Renal pelvis (tissue), 4 donors: ENCODE results near the gene GALNT7. TPM values are rescaled to one million over a fixed set of nuclear protein-coding genes. Genes with fewer than 3 reads are reported as not detected.
A peak's percentile ranks its signal among the peaks of the same experiment; 100 is the strongest.
"Not testable (repeated sequence)": the region's sequence is repeated elsewhere in the genome, so short reads cannot be mapped to it uniquely, and the experiment has no call there.

Source experiments
- DNase-seq: peaks from one replicate; pipeline ENCODE4 v3.0.0-alpha.2; 2013
- polyA plus RNA-seq, 3 donors: library from polyadenylated mRNA; unstranded; fragments of 120-200 nt; gene quantifications; one replicate each; pipeline ENCODE4 v1.2.1, GENCODE V29; 2013; ENCODE audit not compliant: insufficient read length in 3 of 3

Gene GALNT7
- polyA plus RNA-seq, 3 donors, result 30.8 to 40.0 (median 37.9) TPM

- no peak for DNase-seq
Observed at GRCh38 chr4:173153445-173153844, 15.2 kb upstream of the GALNT7 start.

DNA sequence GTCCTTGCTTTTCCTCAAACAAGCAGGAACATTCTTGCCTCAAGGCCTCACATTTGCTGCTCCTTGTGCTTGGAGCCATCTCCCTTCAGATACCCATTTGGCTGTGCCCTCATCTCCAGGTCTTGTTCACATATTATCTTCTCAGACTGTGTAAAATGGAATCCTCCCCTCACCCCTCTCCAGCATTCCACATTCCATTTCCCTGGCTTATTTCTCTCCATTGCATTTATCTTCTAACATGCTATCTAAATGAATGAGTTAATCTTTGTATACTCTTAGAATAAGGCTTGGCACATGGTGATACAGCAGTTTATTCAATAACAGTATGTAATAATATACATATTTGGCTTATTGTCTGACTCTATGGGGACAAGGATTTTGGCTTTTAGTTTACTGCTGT lies 8.8 kb upstream of the GALNT7 start:
- no peak for DNase-seq

DNA sequence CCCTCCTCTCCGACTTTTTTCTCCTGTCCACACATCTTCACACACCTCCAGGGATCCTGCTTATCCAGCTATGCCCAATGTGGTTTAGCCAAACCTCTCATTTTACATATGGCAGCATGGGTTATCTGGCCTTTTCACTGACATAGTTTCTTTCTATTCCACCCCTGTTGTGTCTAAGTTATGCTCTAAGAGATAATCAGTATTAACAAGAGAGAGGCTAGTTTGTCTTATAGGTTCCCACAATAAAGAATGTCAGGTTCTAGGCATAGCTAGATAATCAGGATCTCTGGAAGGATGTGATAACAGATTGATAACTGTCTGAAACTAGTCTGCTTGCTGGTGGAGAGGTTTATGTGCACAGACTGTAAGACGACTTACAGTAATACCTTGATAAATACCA lies 7.7 kb upstream of the GALNT7 start:
- DNase-seq, result no peak

DNA sequence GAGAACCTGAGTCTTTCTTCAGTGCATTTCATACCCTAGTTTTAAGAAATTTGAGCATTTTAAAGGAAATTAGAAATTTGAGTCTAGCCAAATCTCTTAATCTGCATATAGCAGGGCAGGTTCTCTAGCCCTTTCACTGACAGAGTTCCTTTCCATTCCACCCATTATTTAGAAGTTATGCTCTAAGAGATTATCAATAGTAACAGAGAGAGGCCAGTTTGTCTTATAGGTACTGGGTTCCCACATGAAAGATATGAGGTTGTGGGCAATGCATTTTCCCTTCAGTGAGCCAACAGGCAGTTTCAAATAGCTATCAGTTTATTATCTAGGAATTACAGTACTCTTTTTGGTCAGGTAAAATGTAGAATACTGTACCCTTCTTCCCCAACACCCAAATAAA lies 7.3 kb upstream of the GALNT7 start:
- no peak for DNase-seq

DNA sequence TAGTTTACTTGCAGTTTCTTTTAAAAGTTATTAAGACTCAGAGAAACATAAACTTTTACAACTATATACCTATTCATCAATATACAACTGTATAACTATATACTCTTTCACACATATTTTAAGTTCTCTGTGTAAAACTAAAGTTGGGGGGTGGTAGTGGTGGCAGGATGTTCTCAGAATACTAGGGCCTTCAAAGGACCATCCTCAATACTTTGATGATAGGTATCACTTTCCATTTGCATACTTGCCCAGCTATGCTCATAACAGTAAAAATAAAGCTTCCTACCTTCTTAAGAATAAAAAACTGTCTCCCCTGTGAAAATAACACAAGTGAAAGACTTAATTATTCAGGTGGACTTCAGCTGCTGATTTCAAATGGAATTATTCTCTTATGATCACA lies 2.9 kb upstream of the GALNT7 start:
- DNase-seq, result no peak

DNA sequence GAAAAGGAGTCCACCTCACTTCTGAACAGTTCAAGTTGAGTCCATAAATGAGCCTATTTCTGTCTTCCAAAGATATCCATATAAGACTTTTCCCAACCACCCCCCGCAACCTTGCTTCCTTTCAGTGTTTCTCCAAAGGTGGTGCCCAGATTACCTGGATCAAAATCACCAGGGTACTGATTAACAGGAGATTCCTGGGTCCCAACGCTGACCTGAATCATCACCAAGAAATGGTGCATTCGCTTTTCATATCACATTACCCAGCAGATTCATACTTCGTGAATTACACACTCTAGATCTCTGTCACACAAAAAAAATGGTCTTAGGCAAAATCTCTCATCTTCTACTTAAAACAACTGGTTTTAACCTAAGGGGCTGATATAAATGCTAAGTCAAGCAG lies 2.1 kb upstream of the GALNT7 start:
- no peak for DNase-seq

DNA sequence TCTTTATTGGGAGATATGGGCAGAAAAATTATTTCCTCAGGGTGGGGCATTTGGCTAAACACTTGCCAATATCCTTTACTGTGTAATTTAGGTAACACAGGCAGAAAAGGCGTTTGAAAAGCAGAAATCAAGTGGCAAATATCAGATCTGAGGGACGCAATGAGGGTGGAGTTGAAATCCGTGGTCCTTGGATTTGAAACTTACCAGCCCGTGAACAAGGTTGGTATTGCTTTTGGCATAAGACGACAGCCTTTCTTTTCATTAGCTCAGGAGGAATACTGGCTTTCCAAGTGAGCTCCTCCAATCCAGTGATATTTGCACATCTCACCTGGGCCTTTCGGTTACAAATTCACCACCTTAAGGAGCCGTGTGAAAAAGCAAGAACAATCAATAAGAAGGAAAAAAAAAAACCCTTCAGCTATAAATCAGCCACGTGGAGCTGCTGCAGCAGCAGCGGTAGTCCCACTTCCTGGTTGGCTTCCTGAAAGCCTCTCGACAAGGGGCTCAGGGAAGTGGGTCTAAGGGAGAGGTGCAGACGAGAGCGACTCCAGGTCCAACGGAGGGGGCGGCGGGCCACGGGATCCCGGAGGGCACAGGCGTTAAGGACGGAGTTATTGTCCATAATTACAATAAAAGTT lies 734 bp upstream of the GALNT7 start:
- peak; percentile 50 for DNase-seq

- DNase-seq, result no peak
Observed at GRCh38 chr4:173169178-173169427, 492 bp downstream of the GALNT7 start.

DNA sequence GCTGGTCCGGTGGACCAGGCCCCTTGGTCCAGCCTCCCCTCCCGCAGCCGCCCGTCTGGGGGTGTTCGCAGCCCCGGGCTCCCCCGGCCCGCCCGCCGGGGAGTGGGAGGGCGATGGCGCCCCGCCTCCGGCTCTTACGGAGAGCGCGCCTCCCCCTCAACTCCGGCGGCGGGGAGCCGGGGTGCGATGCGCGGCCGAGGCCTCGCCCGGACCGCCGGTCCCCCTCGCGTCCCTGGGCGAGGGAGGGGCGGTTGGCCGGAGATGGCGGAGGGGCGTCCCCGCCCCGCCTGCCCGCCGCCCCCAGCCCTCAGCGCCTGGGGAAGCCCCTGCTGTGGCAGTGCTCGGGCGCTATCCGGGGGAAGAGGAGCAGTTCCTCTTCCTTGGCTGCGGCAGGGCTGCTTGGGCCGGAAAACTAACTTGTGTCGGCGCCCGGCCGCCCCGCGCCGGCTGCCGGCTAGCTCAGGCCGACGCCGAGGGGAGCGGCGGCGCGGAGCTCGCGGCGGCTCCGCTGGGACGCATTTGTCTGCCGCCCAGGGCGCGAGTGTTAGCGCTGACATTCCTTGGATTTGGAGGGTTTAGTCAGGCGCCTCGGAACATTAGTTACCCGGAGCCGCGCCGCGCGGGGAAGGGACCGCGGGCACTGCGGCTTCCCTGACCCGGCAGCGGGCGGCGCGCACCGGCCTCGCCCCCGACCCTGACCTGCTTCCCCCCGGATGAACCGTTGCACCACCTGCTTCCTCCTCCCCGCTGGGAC lies 994 bp downstream of the GALNT7 start:
- DNase-seq, result peak; percentile 72

- no peak for DNase-seq
Observed at GRCh38 chr4:173170182-173170778, 1.7 kb downstream of the GALNT7 start.

DNA sequence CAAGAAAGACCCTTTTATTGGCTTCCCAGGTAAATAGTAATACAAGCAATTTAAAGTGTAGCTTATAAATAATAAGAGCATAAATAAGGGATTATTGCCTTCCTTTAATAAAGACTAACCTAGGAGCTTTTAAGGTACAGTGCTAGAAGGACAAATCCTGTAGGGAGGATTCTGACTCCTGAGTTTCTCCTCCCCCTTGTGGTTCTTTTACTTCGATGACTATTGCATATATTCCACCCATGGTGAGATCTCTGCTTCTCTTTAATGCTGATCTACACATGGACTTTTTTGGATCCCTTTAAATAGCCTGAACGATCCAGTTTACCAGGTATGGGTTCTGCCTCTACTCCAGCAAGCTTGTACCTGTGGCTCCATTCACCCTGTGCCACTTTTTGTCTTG lies 2.5 kb downstream of the GALNT7 start:
- DNase-seq, result peak; percentile 10

GRCh38 chr4:173171987-173172386 lies 3.4 kb downstream of the GALNT7 start:
- DNase-seq, result no peak

DNA sequence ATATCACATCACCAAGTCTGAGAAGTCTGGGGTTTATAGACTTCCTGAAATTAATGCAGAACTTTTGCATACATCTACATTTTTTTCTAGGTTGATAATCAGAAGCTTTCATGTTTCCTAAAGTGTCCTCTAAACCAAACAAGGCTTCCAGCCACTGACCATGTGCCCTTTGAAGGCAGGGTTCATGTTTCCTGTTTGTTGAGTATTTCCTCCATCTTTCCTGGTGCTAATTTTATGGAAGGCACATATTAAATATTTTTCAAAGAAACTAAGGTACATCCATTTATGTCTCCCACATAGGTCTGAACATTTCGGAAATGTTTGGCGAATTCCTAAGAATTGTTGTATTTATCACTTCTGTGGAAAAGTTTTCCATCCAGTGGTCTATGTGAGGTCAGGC lies 5.6 kb downstream of the GALNT7 start:
- DNase-seq, result no peak

DNA sequence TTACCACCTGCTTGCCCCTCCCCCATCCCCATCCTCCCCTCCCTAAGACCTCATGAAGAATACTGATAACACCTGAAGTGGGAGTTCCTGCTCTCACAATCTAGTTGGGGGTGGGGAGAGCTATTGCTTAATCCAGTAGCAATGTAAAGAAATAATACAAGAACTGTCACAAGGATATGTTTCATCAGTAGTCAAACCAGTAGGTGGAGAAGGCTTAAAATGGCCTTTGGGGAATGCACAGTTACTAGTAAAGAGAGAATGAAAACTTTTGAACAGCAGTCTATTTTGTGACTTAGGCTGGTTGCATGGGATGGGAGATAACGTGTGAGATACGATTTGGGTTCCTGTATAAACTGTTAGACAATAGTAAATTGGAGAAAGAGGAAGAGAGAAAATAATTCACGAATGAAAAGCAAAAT lies 6.0 kb downstream of the GALNT7 start:
- no peak for DNase-seq

DNA sequence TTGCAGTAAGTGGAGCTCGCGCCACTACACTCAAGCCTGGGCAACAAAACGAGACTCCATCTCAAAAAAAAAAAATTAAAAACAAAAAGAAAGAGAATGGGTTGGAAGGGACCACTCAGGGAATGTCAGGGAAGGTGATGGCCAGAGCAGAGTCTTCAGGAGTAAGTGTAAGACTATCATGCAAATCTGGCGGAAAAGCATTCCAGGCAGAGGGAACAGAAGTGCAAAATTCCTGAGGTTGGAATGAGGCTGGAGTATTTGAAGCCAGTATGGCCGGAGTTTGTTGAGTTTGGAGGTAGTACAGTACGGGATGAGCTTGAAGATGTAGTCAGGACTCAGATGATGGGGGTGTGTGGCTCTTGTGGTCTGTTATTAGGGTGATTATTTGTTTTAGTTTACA lies 7.4 kb downstream of the GALNT7 start:
- DNase-seq, result no peak

DNA sequence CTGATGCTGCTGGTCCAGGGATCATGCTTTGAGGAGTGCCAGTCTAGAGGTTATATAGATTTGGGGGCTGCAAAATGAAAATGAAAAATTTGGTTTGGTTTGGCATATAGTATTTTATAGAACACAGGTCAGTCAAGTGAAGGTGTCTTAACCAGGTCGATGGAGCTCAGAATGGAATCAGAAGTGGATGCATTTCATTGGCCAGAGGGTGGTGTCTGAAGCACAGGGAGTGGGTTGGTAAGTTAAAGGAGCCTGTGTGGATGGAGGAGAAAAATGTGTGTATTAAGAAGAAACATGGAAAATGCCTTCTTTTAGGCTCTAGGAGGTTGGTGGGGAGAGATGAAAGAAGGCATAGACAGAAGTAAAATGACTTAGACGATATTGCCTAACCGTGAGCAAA lies 8.6 kb downstream of the GALNT7 start:
- DNase-seq, result no peak

DNA sequence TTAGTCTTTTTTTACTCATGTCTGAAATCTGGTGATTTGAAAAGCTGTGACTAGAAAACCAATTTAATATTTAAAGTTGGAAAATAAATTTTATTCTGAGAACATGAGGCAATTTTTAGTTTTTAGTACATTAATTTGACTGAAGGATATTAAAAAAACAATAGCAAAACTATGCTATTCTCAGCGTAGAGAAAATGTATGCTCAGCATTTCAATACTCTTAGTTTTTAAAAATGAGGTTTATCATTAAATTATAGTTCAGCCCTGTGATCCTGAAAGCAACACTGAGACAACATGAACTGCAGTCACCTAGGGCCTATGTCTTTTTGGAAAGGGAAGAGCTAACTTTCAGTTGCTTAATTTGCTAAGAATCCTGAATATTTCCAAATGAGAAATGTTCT lies 9.5 kb downstream of the GALNT7 start:
- no peak for DNase-seq

DNA sequence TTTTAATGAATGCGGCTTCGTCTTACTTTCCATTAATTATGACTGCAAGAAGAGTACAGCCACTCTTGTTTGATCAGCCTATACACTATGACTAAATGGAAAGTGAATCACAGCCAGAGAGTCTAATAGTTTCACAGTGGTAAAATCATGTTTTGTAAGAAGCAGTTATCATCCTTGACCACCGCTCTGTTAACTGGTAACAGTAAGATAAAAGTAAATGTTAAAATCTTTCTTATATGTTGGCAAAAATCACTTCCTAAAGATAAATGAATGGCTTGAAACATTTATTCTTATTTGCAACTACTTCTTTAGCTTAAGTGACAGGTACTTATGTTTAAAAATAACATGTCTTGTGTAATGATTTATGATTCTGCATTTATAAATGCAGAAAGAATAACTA lies 13.2 kb downstream of the GALNT7 start:
- no peak for DNase-seq

DNA sequence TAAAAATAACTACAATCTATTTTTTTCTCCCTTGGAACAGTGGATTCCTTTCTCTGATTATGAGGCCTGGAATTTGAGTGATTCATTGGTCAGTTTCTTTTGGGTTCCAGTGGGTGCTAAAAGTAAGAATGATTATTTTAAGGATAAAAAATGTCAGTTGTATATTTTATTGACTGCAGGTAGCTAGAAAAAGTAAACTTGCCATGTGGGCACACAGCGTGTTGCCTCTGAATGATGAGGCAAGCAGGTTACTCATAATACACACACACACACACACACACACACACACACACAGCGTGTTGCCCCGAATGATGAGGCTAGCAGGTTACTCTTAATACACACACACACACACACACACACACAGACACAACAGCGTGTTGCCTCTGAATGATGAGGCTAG lies 13.8 kb downstream of the GALNT7 start:
- DNase-seq, result no peak

DNA sequence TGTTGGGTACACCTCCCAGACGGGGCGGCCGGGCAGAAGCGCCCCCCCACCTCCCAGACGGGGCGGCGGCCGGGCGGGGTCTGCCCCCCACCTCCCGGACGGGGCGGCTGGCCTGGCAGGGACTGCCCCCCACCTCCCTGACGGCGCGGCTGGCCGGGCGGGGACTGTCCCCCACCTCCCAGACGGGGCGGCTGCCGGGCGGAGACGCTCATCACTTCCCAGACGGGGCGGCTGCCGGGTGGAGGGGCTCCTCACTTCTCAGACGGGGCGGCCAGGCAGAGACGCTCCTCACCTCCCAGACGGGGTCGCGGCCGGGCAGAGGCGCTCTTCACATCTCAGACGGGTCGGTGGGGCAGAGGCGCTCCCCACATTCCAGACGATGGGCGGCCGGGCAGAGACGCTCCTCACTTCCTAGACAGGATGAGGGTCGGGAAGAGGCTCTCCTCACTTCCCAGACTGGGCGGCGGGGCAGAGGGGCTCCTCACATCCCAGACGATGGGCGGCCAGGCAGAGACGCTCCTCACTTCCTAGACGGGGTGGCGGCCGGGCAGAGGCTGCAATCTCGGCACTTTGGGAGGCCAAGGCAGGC lies 15.1 kb downstream of the GALNT7 start:
- DNase-seq, result not testable (repeated sequence)

DNA sequence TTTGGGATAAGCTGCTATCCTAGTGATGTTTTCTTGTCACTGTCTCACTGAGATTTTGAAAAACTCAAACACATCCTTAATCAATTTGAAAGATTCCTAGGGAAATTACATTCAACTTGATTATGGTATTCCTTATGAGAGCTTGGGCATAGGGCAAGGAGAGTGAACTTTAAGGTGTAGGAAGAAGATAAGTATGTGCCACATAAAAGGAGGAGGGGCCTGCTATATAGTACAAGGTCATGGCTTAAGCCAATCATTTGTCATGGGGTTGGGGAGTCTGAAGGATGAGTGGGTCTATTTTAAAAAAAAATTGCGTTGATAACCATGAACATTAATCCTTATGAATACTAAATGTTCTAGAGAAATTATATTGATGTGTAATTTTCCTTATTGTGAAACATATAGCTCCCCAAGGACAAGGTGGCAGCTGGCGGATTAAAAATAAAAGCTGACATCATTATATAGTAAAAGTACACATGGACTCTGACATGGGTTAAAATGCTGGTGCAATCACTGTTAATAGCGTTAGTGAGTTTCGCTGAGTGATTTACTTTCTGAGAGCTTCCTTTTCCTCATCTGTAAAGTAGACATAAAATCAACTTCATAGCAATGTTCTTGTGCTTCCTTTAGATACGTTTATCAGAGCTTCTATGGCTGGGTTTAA lies 17.4 kb downstream of the GALNT7 start:
- DNase-seq, result no peak

DNA sequence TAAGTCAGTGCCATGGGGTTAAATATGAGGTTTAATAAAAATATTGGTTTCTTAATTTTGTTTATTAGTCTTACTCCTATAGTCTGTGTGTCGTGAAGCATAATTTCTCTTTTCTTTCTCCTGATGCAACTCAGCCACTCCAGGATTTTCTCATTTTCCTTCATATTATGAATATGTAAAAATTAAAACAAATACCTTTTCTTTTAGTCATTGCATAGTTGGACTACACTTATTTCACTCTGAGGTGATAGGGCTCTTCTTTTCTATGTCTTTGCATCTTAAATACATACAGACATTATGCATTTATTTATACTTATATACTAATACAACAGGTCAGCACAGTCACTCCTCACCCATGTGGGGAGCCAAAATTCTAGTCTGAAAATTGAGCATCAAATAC lies 19.1 kb downstream of the GALNT7 start:
- DNase-seq, result no peak

DNA sequence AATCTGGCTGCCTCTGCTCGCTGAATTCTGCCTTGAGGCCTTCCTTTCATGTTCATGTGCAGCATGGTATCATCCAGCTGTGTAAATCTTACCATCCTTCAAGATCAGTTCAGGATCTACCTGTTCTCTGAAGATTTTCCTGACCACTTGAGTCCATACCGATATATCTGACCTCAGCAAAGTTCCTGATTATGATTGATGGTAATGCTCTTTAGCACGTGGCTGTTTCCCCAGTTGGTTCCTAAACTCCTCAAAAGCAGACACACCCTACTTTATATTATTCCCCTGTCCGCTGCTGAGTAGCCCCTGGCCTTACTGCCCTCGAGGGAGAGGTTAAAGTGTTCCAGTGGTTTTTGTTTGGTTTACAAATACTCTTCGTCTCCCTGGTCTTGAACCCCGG lies 20.0 kb downstream of the GALNT7 start:
- no peak for DNase-seq
